GM19328 (cell line): Measurements from ENCODE around the gene BAIAP2.

Experiments used
- ATAC-seq: cut with Tn5 transposase; IDR thresholded peaks from one replicate; pipeline ENCODE4 v1.9.1; 2021; ENCODE audit warnings: mild to moderate bottlenecking, moderate library complexity; ENCODE audit not compliant: unreplicated experiment

The BAIAP2 gene

DNA sequence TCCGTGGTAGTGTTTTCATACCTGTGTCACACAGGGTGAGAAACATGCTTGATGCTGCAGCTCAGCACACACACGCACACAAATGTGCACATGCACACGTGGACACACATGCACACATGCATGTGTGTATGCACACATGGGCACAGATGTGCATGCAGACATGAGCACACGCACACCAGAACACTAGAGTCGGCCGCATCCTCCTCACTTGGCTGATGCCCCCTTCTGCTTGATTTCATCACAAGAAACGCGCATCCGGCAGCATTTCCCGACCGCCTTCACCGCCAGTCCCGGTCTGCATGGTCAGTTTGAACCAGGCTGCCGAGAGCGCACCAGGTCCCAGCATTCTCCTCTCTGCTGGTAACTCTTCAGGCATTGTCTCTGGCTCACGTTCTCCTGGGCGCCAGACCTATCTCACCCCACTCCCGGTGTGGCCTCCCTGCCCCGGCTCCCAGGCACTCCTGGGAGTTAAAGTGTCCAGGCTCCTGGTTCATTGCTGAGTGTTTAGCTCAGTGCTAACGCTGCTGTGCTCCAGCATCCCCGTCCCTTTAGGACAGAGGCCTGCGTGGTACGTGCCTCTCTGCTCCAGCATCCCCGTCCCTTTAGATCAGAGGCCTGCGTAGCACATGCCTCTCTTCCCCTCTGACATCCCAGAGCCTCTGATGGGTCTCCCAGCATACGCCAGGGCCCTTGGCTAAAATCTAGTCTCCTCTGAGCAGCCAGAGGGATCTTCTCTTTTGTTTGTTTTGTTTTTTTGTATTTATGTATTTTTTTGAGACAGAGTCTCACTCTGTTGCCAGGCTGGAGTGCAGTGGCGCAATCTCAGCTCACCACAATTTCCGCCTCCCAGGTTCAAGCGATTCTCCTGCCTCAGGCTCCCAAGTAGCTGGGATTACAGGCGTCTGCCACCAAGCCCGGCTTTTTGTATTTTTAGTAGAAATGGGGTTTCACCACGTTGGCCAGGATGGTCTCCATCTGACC lies 16.0 kb downstream of the BAIAP2 start:
- no peak for ATAC-seq

DNA sequence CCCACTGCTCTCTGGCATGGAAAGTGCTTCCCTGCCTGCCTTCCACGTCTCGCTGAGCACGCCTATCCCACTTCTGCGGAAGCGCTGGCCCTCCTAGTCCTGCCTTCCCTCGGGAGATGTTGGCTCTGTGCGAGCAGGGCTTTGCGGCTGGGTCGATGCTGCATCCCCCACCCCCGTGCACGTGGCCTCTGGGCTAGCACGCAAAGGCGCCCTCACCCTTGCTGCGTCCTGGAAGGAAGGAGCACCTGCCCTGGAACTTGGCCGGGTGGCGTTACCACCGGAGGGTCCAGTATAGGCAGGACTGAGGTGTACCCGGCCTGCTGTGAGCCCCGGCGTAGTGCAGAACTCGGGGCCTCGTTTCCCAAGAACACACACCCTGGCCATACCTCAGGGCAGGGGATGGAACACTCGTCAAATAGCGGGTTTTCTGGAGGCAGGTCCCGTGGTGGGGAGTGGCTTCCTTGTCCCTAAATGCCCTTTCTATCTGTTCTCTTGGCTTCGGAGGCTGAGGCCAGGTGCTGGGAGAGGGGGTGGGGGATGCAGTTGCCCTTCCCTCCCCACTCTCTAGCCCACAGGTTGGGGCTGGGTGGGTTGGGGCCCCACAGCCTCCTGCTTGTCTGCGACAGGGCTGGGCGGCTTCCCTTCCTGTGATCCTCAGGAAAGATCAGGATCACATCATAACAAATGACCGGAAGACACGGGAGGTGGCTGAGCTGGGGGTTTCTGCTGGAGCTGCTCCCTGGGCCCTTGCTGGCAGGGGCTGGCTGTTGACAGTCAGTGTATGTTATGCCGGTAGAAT lies 17.4 kb downstream of the BAIAP2 start:
- no peak for ATAC-seq

GRCh38 chr17:81053041-81053970 lies 18.4 kb downstream of the BAIAP2 start:
- ATAC-seq: no peak

- ATAC-seq: no peak
Measured at GRCh38 chr17:81054308-81054707, 19.4 kb downstream of the BAIAP2 start.

DNA sequence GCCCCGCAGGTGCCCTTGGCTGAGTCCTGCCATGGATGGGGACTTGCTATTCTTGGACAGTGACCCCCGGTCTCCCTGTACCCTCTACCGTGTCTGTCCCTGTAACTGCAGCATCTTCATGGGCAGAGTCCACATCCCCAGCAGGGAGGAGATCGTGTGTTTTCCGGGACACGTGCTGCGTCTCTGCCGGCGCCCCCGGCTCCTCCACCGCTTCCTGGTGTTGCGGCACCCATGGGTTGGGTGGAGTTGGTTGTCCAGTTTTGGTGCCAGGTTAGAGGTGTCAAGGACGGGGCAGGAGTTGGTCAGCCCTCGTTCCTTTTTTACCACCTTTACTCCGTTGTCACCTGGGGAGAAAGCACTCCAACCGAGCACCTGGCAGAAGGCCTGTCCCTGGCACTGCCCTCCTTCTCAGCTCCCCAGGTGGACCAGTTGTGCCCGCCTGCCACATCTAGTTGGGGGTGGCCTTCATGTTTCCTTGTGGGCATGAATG lies 20.0 kb downstream of the BAIAP2 start:
- no peak for ATAC-seq

GRCh38 chr17:81056312-81056711 lies 21.4 kb downstream of the BAIAP2 start:
- ATAC-seq: no peak

DNA sequence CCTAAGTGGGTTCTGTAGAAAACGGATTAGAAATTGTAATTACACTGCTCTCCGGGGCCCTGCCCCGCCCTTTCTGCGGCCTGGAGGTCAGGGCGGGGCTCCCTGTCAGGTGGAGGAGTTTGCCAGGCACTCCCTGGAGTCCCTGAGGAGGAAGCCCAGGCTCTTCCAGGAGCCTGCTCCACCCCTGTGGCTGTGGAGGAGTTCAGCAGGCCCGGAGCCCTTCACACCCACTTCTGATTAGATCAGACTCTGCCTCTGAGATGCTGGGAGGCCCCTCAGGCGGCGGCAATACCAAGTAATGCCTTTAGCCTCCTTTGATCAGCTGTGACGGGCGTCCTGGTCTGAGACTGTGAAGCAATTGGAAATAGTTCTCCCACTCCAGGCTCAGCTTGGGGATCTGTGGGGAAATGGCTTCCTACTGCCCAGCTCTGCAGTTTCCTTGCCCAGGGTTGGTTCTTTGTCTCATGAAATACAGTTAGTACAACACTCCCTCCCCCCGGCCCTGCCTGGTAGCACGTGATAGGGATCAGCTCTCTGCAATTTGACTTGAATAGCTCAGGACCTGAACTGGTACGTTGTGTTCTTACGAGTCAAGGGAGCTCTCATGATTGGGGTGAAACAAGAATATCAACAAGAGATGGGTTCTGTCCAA lies 22.3 kb downstream of the BAIAP2 start:
- ATAC-seq: no peak

DNA sequence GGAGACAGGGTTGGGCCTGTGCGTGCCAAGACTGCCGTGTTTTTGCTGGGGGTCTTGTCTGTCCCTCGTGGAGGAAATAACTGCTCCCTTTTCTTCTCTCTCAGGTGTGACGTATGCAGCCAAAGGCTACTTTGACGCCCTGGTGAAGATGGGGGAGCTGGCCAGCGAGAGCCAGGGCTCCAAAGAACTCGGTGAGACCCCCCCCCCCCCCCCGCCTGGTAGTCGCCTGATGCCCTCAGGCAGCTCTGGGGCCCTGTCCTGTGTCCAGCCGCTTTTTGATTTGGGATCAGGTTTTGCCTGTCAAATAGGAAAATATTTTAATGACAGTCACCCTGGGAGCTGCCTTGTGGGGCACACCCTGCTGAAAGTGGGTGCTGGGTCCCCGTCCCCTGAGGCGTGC lies 22.8 kb downstream of the BAIAP2 start:
- ATAC-seq: no peak

DNA sequence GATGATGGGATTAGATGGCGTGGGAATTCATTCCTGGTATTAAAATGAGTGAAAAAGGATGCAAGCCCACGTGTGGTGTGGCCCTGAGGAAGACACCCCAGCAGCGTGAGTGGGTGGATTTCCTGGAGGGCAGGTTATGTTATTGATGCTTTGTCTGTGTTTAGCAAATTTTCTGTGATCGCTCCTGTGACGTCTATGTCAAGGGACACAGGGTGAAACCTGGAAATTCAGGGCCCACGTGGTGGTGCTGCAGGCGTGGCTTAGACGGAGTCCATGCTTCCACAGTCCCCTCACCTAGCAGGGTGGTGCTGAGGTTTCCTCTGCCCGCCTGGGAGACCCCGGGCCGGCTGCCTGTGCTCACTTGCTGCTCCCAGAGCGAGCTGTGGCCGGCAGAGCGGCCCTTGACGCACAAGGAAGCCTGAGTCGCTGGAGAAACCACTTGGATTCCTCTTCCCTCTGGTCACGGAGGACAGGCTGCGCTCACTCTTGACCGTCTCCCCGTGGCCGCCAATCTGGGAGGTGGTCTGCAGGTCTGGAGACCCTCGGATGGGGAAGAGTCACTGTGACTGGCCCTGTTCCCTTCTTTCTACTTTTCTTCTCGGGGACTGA lies 23.4 kb downstream of the BAIAP2 start:
- no peak for ATAC-seq

- no peak for ATAC-seq
Measured at GRCh38 chr17:81059026-81059425, 24.1 kb downstream of the BAIAP2 start.

DNA sequence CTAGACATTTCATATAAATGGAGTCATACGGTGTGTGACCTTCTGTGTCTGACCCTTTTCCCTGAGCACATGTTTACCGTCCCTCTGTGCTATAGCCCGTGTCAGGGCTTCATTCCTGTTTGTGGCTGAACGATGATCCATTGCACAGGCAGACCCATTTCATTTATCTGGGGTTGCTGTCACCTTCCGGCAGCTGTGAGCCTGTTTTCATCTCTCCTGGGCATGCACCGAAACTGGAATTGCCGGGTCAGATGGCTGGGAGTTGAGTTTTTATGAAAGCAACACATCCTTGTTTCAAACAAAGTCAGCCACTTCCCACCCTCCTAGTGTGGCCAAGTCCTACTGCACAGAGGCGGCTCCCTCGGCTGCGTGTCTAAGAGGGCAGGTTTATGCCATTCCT lies 25.5 kb downstream of the BAIAP2 start:
- no peak for ATAC-seq

- no peak for ATAC-seq
Measured at GRCh38 chr17:81061027-81061735, 26.2 kb downstream of the BAIAP2 start.

- ATAC-seq: no peak
Measured at GRCh38 chr17:81062014-81062780, 27.2 kb downstream of the BAIAP2 start.

- ATAC-seq: no peak
Measured at GRCh38 chr17:81063106-81064093, 28.4 kb downstream of the BAIAP2 start.

DNA sequence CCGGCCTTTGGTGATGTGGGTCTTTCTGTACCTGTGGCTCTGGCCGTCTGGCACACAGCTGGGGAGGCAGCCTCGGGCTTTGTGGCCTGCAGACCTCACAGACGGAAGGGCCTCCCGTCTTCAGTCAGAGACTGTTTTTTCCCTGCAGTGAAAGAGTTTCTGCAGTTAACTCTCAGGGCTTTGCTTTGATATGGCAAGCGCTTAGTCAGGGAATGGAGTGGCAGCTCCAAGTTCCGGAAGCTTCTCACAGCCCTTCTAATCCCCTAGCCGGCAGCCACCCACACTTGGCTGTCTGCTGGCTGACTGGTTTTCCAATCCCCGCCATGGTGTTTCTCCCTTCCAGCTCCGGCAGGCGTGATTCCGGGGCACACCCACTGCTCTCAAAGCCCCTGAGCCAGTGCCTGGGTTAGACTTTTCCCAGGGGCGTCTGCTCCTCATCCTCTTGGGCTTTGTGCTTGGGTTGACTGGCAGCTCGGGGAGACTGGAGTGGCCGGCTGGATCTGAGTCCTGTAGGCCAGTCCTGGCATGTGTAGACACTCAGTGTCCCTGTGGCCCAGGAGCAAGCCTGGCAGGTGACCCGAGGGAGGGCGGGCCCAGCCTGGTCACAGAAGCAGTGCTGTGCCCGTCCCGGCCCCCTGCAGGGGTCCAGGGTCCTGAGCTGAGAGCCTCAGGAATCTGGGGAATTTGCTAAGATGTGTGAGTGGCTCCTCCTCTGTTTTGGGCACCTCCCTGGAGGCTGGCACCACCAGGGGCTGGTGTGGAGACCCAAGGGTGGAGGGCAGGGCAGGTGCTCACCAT lies 29.9 kb downstream of the BAIAP2 start:
- no peak for ATAC-seq

GRCh38 chr17:81065500-81065899 lies 30.5 kb downstream of the BAIAP2 start:
- ATAC-seq: no peak
